OCI-LY7 (cell line): ENCODE data around the gene RAD9A.

Experiments
- EZH2phosphoT487 ChIP-seq: fragments of 200-600 bp; sonication (generic); IDR thresholded peaks from 2 replicates; pipeline ENCODE4 v1.6.1; 2018; ENCODE audit warnings: low read depth, borderline replicate concordance, mild to moderate bottlenecking, mixed run types, antibody characterized with exemption, low read length, moderate library complexity, mixed read lengths
- TF ChIP-seq, protein P1 (sequence below): fragments of 200-600 bp; sonication (generic); conservative IDR thresholded peaks from 2 replicates; pipeline ENCODE4 v1.5.1; 2014; ENCODE audit warnings: mild to moderate bottlenecking, antibody characterized with exemption, low read length, moderate library complexity, mixed read lengths

DNA sequence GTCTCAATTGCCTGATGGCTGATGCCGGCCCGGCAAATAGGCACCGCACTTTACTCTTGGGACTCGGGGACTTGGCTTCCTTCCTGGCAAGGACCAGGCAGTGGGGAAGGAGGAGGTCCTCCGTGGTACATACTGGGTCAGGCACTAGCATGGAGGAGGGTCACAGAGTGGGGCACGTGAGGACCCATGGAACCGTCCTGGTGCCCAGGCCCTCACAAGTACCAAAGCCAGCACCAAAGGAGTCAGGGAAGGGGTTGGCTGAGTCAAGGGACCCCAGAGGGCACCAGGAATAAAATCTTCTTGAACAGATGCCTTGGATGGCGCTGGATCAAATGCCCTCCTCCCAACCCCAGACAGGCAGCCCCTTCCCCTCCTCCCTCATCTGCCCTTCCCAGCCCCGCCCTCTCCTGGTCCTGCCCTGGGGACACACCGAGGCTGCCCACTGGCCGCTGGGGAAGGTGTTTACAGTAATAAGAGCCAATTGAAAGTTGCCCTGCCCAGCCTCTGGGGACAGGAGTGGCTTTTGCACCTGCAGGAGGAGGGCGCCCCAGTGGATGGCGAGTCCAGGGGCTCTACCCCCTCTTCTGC is 18.1 kb downstream of the RAD9A start:
- TF ChIP-seq, protein P1, sequence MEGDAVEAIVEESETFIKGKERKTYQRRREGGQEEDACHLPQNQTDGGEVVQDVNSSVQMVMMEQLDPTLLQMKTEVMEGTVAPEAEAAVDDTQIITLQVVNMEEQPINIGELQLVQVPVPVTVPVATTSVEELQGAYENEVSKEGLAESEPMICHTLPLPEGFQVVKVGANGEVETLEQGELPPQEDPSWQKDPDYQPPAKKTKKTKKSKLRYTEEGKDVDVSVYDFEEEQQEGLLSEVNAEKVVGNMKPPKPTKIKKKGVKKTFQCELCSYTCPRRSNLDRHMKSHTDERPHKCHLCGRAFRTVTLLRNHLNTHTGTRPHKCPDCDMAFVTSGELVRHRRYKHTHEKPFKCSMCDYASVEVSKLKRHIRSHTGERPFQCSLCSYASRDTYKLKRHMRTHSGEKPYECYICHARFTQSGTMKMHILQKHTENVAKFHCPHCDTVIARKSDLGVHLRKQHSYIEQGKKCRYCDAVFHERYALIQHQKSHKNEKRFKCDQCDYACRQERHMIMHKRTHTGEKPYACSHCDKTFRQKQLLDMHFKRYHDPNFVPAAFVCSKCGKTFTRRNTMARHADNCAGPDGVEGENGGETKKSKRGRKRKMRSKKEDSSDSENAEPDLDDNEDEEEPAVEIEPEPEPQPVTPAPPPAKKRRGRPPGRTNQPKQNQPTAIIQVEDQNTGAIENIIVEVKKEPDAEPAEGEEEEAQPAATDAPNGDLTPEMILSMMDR, result no peak
- TF ChIP-seq EZH2phosphoT487, result no peak
